WTC11 (cell line): ENCODE results near the gene CEMIP. TPM values are rescaled to one million over a fixed set of nuclear protein-coding genes. Genes with fewer than 3 reads are reported as not detected.

Experiments
- ATAC-seq: fragments of 200-7000 bp; cut with Tn5 transposase; 2 replicates; pipeline ENCODE4 v1.10.0; 2021; ENCODE audit warnings: mild to moderate bottlenecking, moderate library complexity
- CTCF ChIA-PET: fragments of 300-600 bp; sonication (Branson Sonifier 250); formaldehyde crosslinking; loops from one replicate; lab custom pipeline; 2021; ENCODE audit warnings: antibody characterized with exemption; lab: Charles Lee
- POLR2A ChIA-PET: fragments of 350-600 bp; sonication (Branson Sonifier 250); formaldehyde crosslinking; loops from one replicate; lab custom pipeline; 2021; ENCODE audit warnings: antibody characterized with exemption; lab: Charles Lee
- DNase-seq: peaks from one replicate; pipeline ENCODE4 v3.0.0; 2021; ENCODE audit warnings: low spot score
- H3K27ac Mint-ChIP-seq: 2 replicates; pipeline ENCODE4 v1.8.0; 2021; ENCODE audit warnings: mixed read lengths
- H3K27me3 Mint-ChIP-seq: 2 replicates; pipeline ENCODE4 v1.8.0; 2021; ENCODE audit warnings: low read depth, mild to moderate bottlenecking, moderate library complexity, mixed read lengths
- H3K36me3 Mint-ChIP-seq: 2 replicates; pipeline ENCODE4 v1.8.0; 2021; ENCODE audit warnings: mixed read lengths
- H3K4me1 Mint-ChIP-seq: 2 replicates; pipeline ENCODE4 v1.8.0; 2022; ENCODE audit warnings: mixed read lengths
- H3K4me3 Mint-ChIP-seq: 2 replicates; pipeline ENCODE4 v1.8.0; 2021; ENCODE audit warnings: mild to moderate bottlenecking, moderate library complexity, mixed read lengths
- H3K9me3 Mint-ChIP-seq: 2 replicates; pipeline ENCODE4 v1.8.0; 2021; ENCODE audit warnings: mixed read lengths
- ARID4B ChIP-seq: sonication (generic); formaldehyde crosslinking; IDR thresholded peaks from 2 replicates; pipeline ENCODE4 v1.8.0; 2023; ENCODE audit warnings: missing genetic modification reagents, mild to moderate bottlenecking, borderline replicate concordance
- CREM ChIP-seq: sonication (generic); formaldehyde crosslinking; IDR thresholded peaks from 2 replicates; pipeline ENCODE4 v1.8.1; 2022; ENCODE audit warnings: mild to moderate bottlenecking, missing genetic modification reagents, moderate library complexity
- ELF4 ChIP-seq: sonication (generic); formaldehyde crosslinking; IDR thresholded peaks from 2 replicates; pipeline ENCODE4 v1.8.1; 2022; ENCODE audit warnings: low read depth, mild to moderate bottlenecking, moderate library complexity, missing genetic modification reagents
- FOXP4 ChIP-seq: sonication (generic); formaldehyde crosslinking; IDR thresholded peaks from 2 replicates; pipeline ENCODE4 v1.8.0; 2022; ENCODE audit warnings: mild to moderate bottlenecking, missing genetic modification reagents
- HMGXB4 ChIP-seq: sonication (generic); formaldehyde crosslinking; IDR thresholded peaks from 2 replicates; pipeline ENCODE4 v1.8.1; 2023; ENCODE audit warnings: mild to moderate bottlenecking, moderate library complexity, missing genetic modification reagents
- IRF2 ChIP-seq: sonication (generic); formaldehyde crosslinking; IDR thresholded peaks from 2 replicates; pipeline ENCODE4 v1.8.0; 2022; ENCODE audit warnings: low read depth, missing genetic modification reagents, borderline replicate concordance
- KAT7 ChIP-seq: sonication (generic); formaldehyde crosslinking; IDR thresholded peaks from 2 replicates; pipeline ENCODE4 v1.8.1; 2023; ENCODE audit warnings: missing genetic modification reagents, mild to moderate bottlenecking, borderline replicate concordance
- MXD4 ChIP-seq: fragments of 250-450 bp; sonication (Bioruptor Pico); IDR thresholded peaks from 2 replicates; pipeline ENCODE4 v1.8.0; 2021; ENCODE audit warnings: mild to moderate bottlenecking, moderate library complexity, borderline replicate concordance
- NFATC4 ChIP-seq: fragments of 250-450 bp; sonication (Bioruptor Pico); IDR thresholded peaks from 2 replicates; pipeline ENCODE4 v1.9.0; 2021; ENCODE audit warnings: mild to moderate bottlenecking
- NFYB ChIP-seq: sonication (generic); formaldehyde crosslinking; conservative IDR thresholded peaks from 2 replicates; pipeline ENCODE4 v1.8.0; 2022; ENCODE audit warnings: low read depth, missing genetic modification reagents
- PREB ChIP-seq: sonication (generic); formaldehyde crosslinking; IDR thresholded peaks from 2 replicates; pipeline ENCODE4 v1.8.1; 2022; ENCODE audit warnings: mild to moderate bottlenecking, missing genetic modification reagents, moderate library complexity, borderline replicate concordance
- USF1 ChIP-seq: sonication (generic); formaldehyde crosslinking; IDR thresholded peaks from 2 replicates; pipeline ENCODE4 v1.8.0; 2022; ENCODE audit warnings: mild to moderate bottlenecking, missing genetic modification reagents
- ZBTB43 ChIP-seq: sonication (generic); formaldehyde crosslinking; IDR thresholded peaks from 2 replicates; pipeline ENCODE4 v1.8.1; 2023; ENCODE audit warnings: mild to moderate bottlenecking, missing genetic modification reagents
- ZNF219 ChIP-seq: sonication (generic); formaldehyde crosslinking; IDR thresholded peaks from 2 replicates; pipeline ENCODE4 v1.8.0; 2023; ENCODE audit warnings: missing genetic modification reagents, mild to moderate bottlenecking, borderline replicate concordance
- ZNF416 ChIP-seq: fragments of 250-450 bp; sonication (Bioruptor Pico); IDR thresholded peaks from 2 replicates; pipeline ENCODE4 v1.9.0; 2021; ENCODE audit warnings: mild to moderate bottlenecking, inconsistent platforms
- ZNF423 ChIP-seq: fragments of 250-450 bp; sonication (Bioruptor Pico); IDR thresholded peaks from 2 replicates; pipeline ENCODE4 v2.1.2; 2022; ENCODE audit warnings: mild to moderate bottlenecking, moderate library complexity
- ZNF512 ChIP-seq: sonication (generic); formaldehyde crosslinking; IDR thresholded peaks from 2 replicates; pipeline ENCODE4 v1.8.1; 2022; ENCODE audit warnings: missing genetic modification reagents, borderline replicate concordance
- ZNF532 ChIP-seq: fragments of 250-450 bp; sonication (Bioruptor Pico); IDR thresholded peaks from 2 replicates; pipeline ENCODE4 v1.9.0; 2021; ENCODE audit warnings: mild to moderate bottlenecking, borderline replicate concordance
- total RNA-seq: library from RNA; stranded (reverse); gene quantifications from 3 replicates; pipeline ENCODE4 v1.2.3, GENCODE V29; 2021

The CEMIP gene
- total RNA-seq, 1 experiment from 2014 or later: 0.87 TPM

- CTCF ChIA-PET: interaction anchor here (0.6 to 3.1 kb wide), 7 partner anchors 9 to 275 kb away, joined by 3 to 37 read pairs (median 4); no protein-coding TSS in a partner anchor
- POLR2A ChIA-PET: interaction anchor here (0.6 to 1.4 kb wide), 6 partner anchors 9 to 305 kb away, joined by 3 to 7 read pairs (median 4); no protein-coding TSS in a partner anchor
- peaks cover 10% of the 10 kb centered on the region for H3K27me3 Mint-ChIP-seq
- DNase-seq: peak; percentile 85
- ATAC-seq: peak; percentile 47
- peaks cover 4% of the 10 kb centered on the region; the same call in 1 of the 2 replicates for H3K36me3 Mint-ChIP-seq
- H3K4me3 Mint-ChIP-seq: peak within 1 kb of the TSS; percentile 93
- H3K27ac Mint-ChIP-seq: peak within 1 kb of the TSS; percentile 86
- H3K9me3 Mint-ChIP-seq: no peaks in the 10 kb centered on the region
- peaks cover 13% of the 10 kb centered on the region for H3K4me1 Mint-ChIP-seq
- TF ChIP-seq USF1 (CRISPR knock-in tag) (no peak), ZNF219 (CRISPR knock-in tag) (no peak; the same call in 1 of the 2 replicates), ZNF512 (CRISPR knock-in tag) (no peak), PREB (CRISPR knock-in tag) (no peak), NFYB (CRISPR knock-in tag) (no peak), FOXP4 (CRISPR knock-in tag) (peak; percentile 76), ELF4 (no peak), KAT7 (CRISPR knock-in tag) (peak; percentile 96; the same call in 1 of the 2 replicates), ARID4B (CRISPR knock-in tag) (peak; percentile 54; the same call in 1 of the 2 replicates), ZBTB43 (CRISPR knock-in tag) (no peak), IRF2 (no peak), NFATC4 (CRISPR knock-in tag) (no peak), HMGXB4 (CRISPR knock-in tag) (peak; percentile 85; the same call in 1 of the 2 replicates), ZNF423 (peak; percentile 66), ZNF532 (no peak), ZNF416 (CRISPR knock-in tag) (no peak), MXD4 (CRISPR knock-in tag) (no peak), CREM (CRISPR knock-in tag) (no peak)
Measured at GRCh38 chr15:81000624-81001151, 221.5 kb downstream of the CEMIP start, which contains the start of gene TLNRD1. Gene TLNRD1, plus strand, starts transcription at chr15:81000923. Its CDS starts 1,349 bp downstream, at chr15:81002272.
